OCI-LY3 (cell line): Measurements from ENCODE around the gene TULP1.

Experiments
- EZH2phosphoT487 ChIP-seq: fragments of 200-600 bp; shearing (Covaris generic); IDR thresholded peaks from 2 replicates; pipeline ENCODE4 v1.6.1; 2018; ENCODE audit warnings: antibody characterized with exemption, mixed run types, low read depth
- TF ChIP-seq, protein P1 (sequence below): fragments of 200-600, 300-600 bp; sonication (generic); IDR thresholded peaks from 2 replicates; pipeline ENCODE4 v1.5.1; 2014; ENCODE audit warnings: antibody characterized with exemption, low read length, low read depth

DNA sequence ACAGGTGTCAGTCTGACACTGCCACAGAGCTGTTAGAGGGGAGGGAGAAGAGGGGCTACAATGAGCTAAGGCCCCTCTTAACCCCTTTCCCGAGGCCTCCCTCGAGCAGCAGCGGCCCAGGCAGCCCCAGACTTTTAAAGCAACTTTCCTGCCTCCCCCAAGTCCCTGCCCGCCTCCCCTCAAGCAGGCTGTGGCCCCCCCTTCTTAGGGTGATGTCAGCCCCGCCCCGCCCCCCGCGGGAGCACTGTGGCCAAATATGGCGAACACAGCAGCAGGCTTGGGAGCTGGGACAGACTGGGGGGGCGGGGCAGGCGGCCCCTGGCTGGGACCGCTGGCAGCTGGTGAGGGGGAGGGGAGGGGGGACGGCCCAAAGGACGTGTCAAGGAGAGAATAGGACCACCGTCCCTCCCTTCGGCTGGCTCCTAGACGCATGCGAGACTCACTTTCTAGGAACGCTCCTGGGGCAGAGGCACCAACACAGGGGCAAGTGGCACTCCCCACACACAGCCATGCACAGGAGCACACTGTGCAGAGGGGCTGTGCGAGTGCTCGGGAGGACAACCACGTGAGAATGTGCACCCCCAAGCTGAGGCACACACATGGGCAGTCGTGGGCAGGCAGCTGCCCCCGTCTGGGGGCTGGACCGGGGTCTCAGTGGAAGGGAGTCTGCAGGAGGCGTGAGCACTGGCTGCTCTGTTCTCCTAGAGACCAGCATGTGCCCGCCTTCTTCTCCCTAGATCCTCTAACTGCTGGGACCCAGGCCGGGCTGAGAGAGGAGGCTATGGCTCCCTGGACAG lies 22.5 kb downstream of the TULP1 start:
- TF ChIP-seq, protein P1, sequence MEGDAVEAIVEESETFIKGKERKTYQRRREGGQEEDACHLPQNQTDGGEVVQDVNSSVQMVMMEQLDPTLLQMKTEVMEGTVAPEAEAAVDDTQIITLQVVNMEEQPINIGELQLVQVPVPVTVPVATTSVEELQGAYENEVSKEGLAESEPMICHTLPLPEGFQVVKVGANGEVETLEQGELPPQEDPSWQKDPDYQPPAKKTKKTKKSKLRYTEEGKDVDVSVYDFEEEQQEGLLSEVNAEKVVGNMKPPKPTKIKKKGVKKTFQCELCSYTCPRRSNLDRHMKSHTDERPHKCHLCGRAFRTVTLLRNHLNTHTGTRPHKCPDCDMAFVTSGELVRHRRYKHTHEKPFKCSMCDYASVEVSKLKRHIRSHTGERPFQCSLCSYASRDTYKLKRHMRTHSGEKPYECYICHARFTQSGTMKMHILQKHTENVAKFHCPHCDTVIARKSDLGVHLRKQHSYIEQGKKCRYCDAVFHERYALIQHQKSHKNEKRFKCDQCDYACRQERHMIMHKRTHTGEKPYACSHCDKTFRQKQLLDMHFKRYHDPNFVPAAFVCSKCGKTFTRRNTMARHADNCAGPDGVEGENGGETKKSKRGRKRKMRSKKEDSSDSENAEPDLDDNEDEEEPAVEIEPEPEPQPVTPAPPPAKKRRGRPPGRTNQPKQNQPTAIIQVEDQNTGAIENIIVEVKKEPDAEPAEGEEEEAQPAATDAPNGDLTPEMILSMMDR = no peak
- TF ChIP-seq EZH2phosphoT487 = no peak
